HG03457 (cell line): ENCODE data around the gene CBX4.
A peak's percentile ranks its signal among the peaks of the same experiment; 100 is the strongest.

Source experiments
- ATAC-seq: cut with Tn5 transposase; IDR thresholded peaks from one replicate; pipeline ENCODE4 v1.9.1; 2021; ENCODE audit warnings: moderate number of reproducible peaks; ENCODE audit not compliant: unreplicated experiment

Gene CBX4

DNA sequence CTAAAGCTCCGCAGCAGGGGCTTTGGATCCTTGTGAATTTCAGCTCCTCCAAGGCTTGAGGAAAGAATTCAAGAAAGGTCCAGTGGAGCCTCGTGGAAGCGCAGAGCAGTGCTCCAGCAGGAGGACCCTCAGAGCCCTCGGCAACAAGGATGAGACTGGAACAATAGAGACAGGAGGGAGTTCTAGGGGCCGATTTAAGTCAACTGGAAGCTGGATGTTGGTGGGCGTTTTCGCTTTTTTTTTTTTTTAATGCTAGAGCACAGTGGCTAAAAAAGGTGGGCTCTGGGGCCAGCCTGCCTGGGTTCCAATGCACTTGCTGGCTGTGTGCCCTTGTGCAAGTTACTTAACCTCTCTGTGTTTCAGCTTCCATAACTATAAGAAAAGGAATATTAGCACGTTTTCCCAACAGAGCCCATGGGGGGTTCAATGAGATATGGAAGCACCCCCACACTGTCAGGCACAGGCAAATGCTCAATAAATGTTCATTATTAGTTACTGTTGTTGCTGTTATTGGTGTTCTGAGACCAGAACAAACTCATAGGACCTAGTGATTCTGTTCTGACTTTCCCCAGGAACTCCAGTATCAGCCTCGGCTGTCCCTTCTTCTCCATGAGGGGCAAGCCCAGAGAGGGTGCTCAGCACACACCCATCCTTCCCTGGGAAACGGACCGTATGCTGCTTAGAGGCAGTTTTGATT is 37.1 kb downstream of the CBX4 start:
- no peak for ATAC-seq

DNA sequence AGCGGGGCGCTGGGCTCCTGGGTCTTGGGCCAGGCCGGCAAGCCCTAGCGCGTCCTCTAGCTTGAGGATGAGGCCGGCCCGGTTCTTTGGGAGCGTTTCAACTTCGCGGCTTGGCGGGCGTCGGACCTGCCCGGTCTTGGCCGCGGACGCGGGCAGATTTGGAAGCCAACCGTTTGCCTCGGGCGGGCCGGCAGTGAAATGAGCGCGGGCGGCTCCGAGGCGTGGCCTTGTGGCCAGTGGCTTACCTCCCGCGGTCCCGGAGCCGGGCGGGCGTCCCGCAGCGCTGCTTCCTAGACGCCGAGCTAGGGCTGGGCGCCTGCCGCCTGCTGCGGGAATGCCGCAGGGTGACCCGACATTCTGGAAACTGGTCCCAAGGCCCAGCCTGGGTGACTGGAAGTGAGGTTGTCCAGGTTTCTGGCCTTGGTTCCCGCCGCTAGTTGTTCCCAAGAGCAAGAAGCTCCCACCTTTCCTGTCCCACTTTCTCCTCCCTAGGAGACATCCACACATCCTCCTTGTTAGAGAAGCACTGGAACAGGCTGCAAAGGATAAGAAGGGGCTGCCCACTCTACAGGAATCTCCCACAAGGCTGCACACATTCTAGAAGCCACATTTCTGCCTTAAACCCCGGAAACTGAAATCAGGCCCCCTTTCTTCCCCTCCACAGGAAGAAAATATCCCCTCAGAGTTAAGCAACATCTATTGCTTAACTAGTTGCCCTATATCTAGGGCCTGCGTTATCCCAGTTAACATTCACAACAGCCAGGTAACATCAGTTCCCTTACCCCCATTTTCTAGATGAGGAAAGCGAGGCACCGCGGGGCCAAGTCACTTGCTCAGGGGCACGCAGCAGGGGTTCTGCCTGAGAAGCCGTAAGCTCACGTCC is 37.8 kb downstream of the CBX4 start:
- ATAC-seq = no peak

GRCh38 chr17:79800325-79801155 is 38.7 kb downstream of the CBX4 start:
- no peak for ATAC-seq

DNA sequence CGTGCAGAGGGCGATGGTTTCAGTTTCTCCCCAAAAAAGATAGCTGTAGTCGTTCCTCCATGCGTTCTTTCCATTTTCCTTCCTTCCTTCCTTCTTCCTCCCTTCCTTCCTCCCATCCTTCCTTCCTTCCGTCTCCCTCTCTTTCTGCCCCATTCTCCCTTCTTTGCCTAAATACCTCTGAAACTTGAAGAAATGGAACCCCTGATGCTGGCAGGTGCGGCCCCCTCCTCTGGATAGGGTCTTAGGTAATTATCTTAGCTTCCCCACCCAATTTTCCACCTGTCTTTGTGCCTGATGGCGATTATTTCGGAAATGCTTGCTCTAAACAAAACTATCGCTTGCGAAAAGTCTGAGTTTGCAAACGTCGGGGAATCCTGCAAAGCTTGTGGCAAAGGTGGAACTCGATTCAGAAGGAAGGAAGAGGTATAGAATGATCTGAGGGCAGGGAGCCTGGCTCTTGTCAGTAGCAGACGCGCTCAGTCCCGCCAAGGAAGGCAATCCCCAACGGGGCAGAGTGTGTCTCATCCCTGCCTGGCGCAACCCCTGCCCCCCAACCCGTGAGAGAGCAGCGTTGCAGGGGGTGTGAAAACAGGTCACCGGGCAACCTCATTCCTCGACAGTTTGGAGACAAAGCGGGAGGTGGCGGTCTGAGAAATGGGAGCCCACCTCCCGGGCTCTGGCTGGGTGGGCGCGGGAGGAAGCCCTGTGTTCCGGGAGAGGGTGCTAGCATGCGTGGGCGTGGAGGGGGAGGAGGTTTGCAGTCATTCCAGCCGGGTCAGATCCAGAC is 39.5 kb downstream of the CBX4 start:
- no peak for ATAC-seq

GRCh38 chr17:79799174-79799537 is 40.1 kb downstream of the CBX4 start:
- ATAC-seq = no peak

DNA sequence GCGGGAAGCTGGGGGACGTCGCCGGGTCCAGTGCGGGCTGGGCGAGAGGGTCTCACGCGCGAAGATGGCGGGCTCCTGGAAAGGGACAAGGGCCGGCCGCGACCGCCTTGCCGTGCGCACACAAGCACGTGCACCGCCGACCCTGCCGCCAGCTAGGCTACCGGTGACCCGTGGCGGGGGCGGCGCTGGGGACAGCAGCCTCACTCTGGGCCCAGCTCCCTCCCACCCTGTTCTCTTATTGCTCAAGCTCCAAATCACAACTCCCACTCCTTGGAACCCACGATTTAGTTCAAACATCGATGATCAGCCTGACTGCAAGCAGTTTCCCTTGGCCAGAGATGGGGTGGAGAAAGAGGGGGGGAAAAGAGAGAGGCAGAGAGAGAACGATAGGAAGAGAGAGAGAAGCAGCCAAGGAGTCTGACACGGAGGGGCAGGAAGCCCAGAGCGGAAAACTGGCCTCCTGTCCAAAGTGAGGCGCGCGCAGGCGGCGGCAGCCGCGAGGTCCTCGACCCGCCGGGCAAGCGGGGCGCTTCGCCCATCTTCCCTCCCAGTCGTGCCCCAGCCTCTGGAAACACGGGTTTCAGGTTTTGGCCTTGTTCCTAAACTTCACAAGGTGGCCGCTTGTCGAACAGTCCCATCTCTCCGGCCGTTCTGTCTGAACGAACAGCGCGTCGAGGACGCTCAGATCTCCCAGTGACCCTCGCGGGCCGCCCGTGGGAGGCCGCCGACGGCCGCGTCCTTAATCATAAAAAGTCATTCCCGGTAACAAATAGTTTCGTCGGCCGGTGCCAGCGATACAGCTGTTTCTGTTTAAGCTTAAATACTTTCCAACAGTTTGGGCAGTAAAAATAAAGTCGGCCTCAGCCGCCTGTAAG is 40.7 kb downstream of the CBX4 start:
- ATAC-seq = no peak

DNA sequence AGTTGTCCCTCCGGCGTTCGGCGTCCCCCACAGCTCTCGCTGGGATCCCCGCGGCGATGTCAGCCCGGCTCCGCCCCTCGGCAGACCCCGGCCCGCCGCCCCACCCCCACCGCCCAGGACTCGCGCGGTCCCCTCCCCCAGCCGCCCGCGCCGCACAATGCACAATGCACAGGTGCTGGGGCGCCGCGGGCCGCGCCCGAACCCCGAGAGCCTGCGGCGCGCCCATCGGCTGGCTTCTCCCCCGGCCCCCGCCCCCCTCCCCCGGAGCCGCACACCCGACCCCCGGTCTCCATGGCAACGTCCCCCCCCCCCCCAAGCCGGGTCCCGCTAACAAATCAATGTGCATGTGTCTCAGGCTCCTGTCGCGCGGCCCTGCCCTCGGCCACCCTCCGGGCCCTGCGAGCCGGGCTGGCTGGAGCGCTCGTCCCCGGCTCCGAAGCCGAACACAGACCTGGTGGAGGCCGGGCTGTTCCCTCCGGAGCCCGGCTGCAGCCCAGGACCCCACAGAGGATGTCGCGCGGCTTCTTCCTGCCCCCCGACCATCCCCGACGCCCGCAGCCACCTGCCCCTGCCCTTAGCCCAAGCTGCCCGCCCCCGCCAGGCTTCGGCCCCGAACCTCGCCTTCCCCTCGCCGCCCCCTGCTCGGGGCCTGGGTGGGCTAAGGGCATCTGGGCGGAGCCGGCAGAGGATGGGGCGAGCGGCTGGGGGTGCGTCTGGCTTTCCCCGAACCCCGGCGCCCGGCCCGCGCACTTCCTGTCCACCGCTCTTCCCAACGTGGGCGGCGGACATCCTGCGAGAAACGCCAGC is 41.5 kb downstream of the CBX4 start:
- peak; percentile 21 for ATAC-seq

GRCh38 chr17:79796763-79797491 is 42.3 kb downstream of the CBX4 start, which contains the start of gene CBX8:
TSS of gene CBX8 (minus strand) at chr17:79797077. CDS start at chr17:79796998, 79 bp downstream.
- peak; percentile 61 for ATAC-seq

DNA sequence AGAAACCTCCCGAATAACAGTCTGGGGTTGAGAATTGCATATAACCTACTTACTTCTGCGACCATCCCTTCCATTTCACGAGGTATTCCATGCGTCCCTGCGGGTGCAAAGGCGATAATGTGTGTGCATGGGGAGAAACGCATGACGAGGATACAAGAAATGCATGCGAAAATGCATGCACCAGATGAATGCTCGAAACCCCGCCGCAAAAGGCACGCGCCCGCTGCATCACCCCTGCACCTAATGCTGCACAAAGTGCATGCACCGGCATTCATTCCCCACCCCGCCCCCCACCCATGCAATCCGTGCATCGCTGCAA is 42.8 kb downstream of the CBX4 start:
- no peak for ATAC-seq

DNA sequence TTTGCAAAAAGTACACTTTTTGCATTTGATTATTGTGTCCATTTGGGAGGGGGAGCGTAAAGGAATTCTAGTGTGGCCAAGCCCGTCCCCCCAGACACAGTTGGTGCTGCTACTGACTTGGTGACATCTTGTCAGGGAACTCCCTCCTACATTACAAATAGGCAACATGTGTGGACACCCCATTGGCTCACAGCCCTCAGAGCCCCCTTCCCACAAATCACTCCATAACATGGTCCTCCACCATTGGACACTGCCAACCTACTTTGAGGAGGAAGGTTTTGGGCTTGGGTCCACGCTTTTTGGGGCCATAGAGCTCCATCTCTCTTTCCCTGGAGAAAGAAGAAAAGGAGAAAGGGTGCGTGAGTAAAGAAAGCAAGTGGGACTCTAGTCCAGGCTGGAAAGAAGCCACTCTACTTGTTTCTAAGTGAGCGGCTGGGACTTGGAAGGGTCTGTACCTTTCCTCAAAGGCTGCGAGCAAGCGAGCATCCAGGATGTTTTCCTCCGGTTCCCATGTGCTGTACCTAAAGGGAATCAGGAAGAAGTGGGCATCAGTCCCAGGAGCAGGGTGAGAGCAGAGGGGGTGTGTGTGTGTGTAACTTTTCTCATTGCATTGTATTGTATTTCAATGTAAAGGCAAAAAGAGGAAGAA is 43.3 kb downstream of the CBX4 start:
- ATAC-seq = no peak

- ATAC-seq = no peak
Observed at GRCh38 chr17:79794659-79795511, 44.4 kb downstream of the CBX4 start.

GRCh38 chr17:79793924-79794304 is 45.3 kb downstream of the CBX4 start:
- ATAC-seq = no peak

GRCh38 chr17:79792984-79793923 is 46.0 kb downstream of the CBX4 start:
- no peak for ATAC-seq

GRCh38 chr17:79792341-79792871 is 46.8 kb downstream of the CBX4 start:
- no peak for ATAC-seq

- no peak for ATAC-seq
Observed at GRCh38 chr17:79791735-79792161, 47.5 kb downstream of the CBX4 start.
